ENCODE measurements around the gene CCER1. TPM values are rescaled to one million over a fixed set of nuclear protein-coding genes. Genes with fewer than 3 reads are reported as not detected.

CCER1 gene
- polyA plus RNA-seq, 1 experiment: not detected

GRCh38 chr12:90910958-90911357 is 44.0 kb downstream of the CCER1 start:
- no peak for TF ChIP-seq CTCF (IDR thresholded peaks at IDR 0.05; ENCODE audit: low read depth, low read length)
- no peak overlapping the region for H3K27ac ChIP-seq (ENCODE audit: low read depth, low read length)
- ChIA-PET POLR2A (no interaction called here), CTCF (no interaction called here)
- H3K9me3 ChIP-seq (ENCODE audit: control insufficient read depth, insufficient read depth, low read length): no peaks in the 10 kb centered on the region
- DNase-seq (ENCODE audit: low read depth, low spot score): no peak
- H3K27me3 ChIP-seq (ENCODE audit: control insufficient read depth, insufficient read depth, low read length): no peaks in the 10 kb centered on the region
- no peak overlapping the region for H3K4me3 ChIP-seq (ENCODE audit: low read depth, low read length)

GRCh38 chr12:90909069-90909770 is 45.8 kb downstream of the CCER1 start:
- Histone ChIP-seq H3K27me3 (ENCODE audit: control insufficient read depth, insufficient read depth, low read length) (no peaks in the 10 kb centered on the region), H3K4me3 (ENCODE audit: low read depth, low read length) (no peak overlapping the region), H3K27ac (ENCODE audit: low read depth, low read length) (no peak overlapping the region), H3K9me3 (ENCODE audit: control insufficient read depth, insufficient read depth, low read length) (no peaks in the 10 kb centered on the region)
- TF ChIP-seq CTCF (IDR thresholded peaks at IDR 0.05; ENCODE audit: low read depth, low read length): peak; percentile 84
- DNase-seq (ENCODE audit: low read depth, low spot score): no peak
- ChIA-PET POLR2A (no interaction called here), CTCF (interaction anchor here (0.7 to 1.6 kb wide), 13 partner anchors 9 to 1373 kb away, joined by 3 to 8 read pairs (median 3); no protein-coding TSS in a partner anchor)

GRCh38 chr12:90908465-90908864 is 46.5 kb downstream of the CCER1 start:
- CTCF ChIA-PET: interaction anchor here (2.2 kb wide), 1 partner anchor 31 kb away, joined by 4 read pairs; no protein-coding TSS in a partner anchor
- no peak overlapping the region for H3K27ac ChIP-seq (ENCODE audit: low read depth, low read length)

GRCh38 chr12:90905691-90906370 is 49.1 kb downstream of the CCER1 start:
- POLR2A ChIA-PET: no interaction called here
- Histone ChIP-seq H3K27me3 (ENCODE audit: control insufficient read depth, insufficient read depth, low read length) (no peaks in the 10 kb centered on the region), H3K9me3 (ENCODE audit: control insufficient read depth, insufficient read depth, low read length) (no peaks in the 10 kb centered on the region), H3K27ac (ENCODE audit: low read depth, low read length) (no peak overlapping the region), H3K4me3 (ENCODE audit: low read depth, low read length) (no peak overlapping the region)
- no peak for DNase-seq (ENCODE audit: low read depth, low spot score)
- no peak for TF ChIP-seq CTCF (IDR thresholded peaks at IDR 0.05; ENCODE audit: low read depth, low read length)
- CTCF ChIA-PET: interaction anchor here (0.7 kb wide), 1 partner anchor 52 kb away, joined by 3 read pairs; no protein-coding TSS in a partner anchor

More at GRCh38 chr12:90908465-90908864, 46.5 kb downstream of the CCER1 start:
- POLR2A ChIA-PET: no interaction called here
- Histone ChIP-seq H3K4me3 (ENCODE audit: low read depth, low read length) (no peak overlapping the region), H3K9me3 (ENCODE audit: control insufficient read depth, insufficient read depth, low read length) (no peaks in the 10 kb centered on the region), H3K27me3 (ENCODE audit: control insufficient read depth, insufficient read depth, low read length) (no peaks in the 10 kb centered on the region)
- TF ChIP-seq CTCF (IDR thresholded peaks at IDR 0.05; ENCODE audit: low read depth, low read length): no peak
- DNase-seq (ENCODE audit: low read depth, low spot score): no peak

- no peak overlapping the region for H3K4me3 ChIP-seq (ENCODE audit: low read depth, low read length)
- H3K9me3 ChIP-seq (ENCODE audit: control insufficient read depth, insufficient read depth, low read length): no peaks in the 10 kb centered on the region
- no peak for DNase-seq (ENCODE audit: low read depth, low spot score)
- ChIA-PET CTCF (interaction anchor here (1.5 kb wide), 1 partner anchor 38 kb away, joined by 4 read pairs; no protein-coding TSS in a partner anchor), POLR2A (no interaction called here)
- no peak for TF ChIP-seq CTCF (IDR thresholded peaks at IDR 0.05; ENCODE audit: low read depth, low read length)
- H3K27ac ChIP-seq (ENCODE audit: low read depth, low read length): no peak overlapping the region
- H3K27me3 ChIP-seq (ENCODE audit: control insufficient read depth, insufficient read depth, low read length): no peaks in the 10 kb centered on the region
Measured at GRCh38 chr12:90902596-90902995, 52.4 kb downstream of the CCER1 start.
